HG03571 (cell line): Measurements from ENCODE around the gene COG4.

Experiments
- ATAC-seq: cut with Tn5 transposase; IDR thresholded peaks from one replicate; pipeline ENCODE4 v1.9.1; 2021; ENCODE audit not compliant: unreplicated experiment

Gene COG4

GRCh38 chr16:70434484-70435260 lies 88.7 kb downstream of the COG4 start:
- ATAC-seq, result no peak

GRCh38 chr16:70433458-70434103 lies 89.8 kb downstream of the COG4 start:
- ATAC-seq, result no peak

GRCh38 chr16:70432723-70433457 lies 90.5 kb downstream of the COG4 start:
- no peak for ATAC-seq

GRCh38 chr16:70432356-70432722 lies 91.0 kb downstream of the COG4 start:
- no peak for ATAC-seq

GRCh38 chr16:70430667-70431536 lies 92.5 kb downstream of the COG4 start:
- peak; percentile 50 for ATAC-seq
